Panc1 (cell line): ENCODE measurements around the gene TARBP1.

Experiments
- POLR2AphosphoS5 ChIP-seq: IDR thresholded peaks from 2 replicates; pipeline ENCODE4 v1.6.1; 2012; ENCODE audit warnings: mild to moderate bottlenecking, low read depth, low read length, moderate library complexity
- SIN3A ChIP-seq: IDR thresholded peaks from 2 replicates; pipeline ENCODE4 v1.6.1; 2012; ENCODE audit warnings: low read depth, mild to moderate bottlenecking, low read length, moderate library complexity, borderline replicate concordance; ENCODE audit not compliant: insufficient read depth
- TF ChIP-seq, protein P1 (sequence below): fragments of 450-650 bp; IDR thresholded peaks from 2 replicates; pipeline ENCODE4 v1.5.1; 2017; ENCODE audit warnings: mild to moderate bottlenecking

DNA sequence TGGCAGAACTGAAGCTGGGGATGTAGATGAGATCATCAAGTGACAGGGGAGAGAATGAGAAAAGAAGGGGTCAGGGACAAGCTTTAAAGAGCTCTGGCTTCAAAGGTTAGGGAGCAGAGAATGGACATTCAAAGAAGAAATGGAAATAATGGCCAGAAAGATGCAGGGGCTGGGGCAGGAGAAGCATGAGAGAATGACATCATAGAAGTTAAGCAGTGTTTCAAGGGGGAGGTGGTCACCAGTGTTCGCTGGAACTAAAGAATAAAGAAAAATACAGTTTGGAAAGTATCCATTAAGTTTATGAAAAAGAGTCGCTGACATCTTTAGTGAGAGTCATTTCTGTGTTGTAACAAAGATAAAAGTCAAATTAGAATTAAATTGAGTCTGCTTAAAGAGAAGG is 44.3 kb downstream of the TARBP1 start:
- TF ChIP-seq, protein P1, sequence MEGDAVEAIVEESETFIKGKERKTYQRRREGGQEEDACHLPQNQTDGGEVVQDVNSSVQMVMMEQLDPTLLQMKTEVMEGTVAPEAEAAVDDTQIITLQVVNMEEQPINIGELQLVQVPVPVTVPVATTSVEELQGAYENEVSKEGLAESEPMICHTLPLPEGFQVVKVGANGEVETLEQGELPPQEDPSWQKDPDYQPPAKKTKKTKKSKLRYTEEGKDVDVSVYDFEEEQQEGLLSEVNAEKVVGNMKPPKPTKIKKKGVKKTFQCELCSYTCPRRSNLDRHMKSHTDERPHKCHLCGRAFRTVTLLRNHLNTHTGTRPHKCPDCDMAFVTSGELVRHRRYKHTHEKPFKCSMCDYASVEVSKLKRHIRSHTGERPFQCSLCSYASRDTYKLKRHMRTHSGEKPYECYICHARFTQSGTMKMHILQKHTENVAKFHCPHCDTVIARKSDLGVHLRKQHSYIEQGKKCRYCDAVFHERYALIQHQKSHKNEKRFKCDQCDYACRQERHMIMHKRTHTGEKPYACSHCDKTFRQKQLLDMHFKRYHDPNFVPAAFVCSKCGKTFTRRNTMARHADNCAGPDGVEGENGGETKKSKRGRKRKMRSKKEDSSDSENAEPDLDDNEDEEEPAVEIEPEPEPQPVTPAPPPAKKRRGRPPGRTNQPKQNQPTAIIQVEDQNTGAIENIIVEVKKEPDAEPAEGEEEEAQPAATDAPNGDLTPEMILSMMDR: no peak
- no peak for TF ChIP-seq SIN3A
- no peak for TF ChIP-seq POLR2AphosphoS5
